Left lung (tissue), 10 donors: ENCODE data around the gene IGFALS. TPM values are rescaled to one million over a fixed set of nuclear protein-coding genes. Genes with fewer than 3 reads are reported as not detected.

Experiments
- ATAC-seq: fragments of 200-7000 bp; cut with Tn5 transposase; one replicate; pipeline ENCODE4 v1.9.1; 2020; ENCODE audit warnings: moderate library complexity
- DNase-seq, 4 donors: peaks; one replicate each; pipeline ENCODE4 v3.0.0-alpha.2; 2013 to 2020
- H3K27ac ChIP-seq, 2 donors: fragments of 200-600 bp; sonication (generic) in 1 of 2; one replicate each; pipeline versions ENCODE4 v1.5.0 to v1.8.0; 2020 to 2021
- H3K27me3 ChIP-seq, 2 donors: fragments of 200-600 bp; sonication (generic) in 1 of 2; one replicate each; pipeline versions ENCODE4 v1.5.0 to v1.8.0; 2020 to 2021
- H3K36me3 ChIP-seq, 2 donors: fragments of 200-600 bp; sonication (generic) in 1 of 2; one replicate each; pipeline versions ENCODE4 v1.5.0 to v1.8.0; 2020 to 2021
- H3K4me1 ChIP-seq, 2 donors: fragments of 200-600 bp; one replicate each; pipeline ENCODE4 v1.8.0; 2021
- H3K4me3 ChIP-seq, 2 donors: fragments of 200-600 bp; sonication (generic) in 1 of 2; one replicate each; pipeline versions ENCODE4 v1.5.0 to v1.8.0; 2020 to 2021; ENCODE audit warnings: mild to moderate bottlenecking in 1 of 2
- H3K9me3 ChIP-seq, 2 donors: fragments of 200-600 bp; sonication (generic) in 1 of 2; one replicate each; pipeline versions ENCODE4 v1.5.0 to v1.8.0; 2020 to 2021
- intact Hi-C, 2 donors: fragments of 100-400 bp; cut with DNase I; formaldehyde crosslinking; loops; one replicate each; pipeline versions ENCODE4 v1.11.2 to v1.14.2; 2022
- polyA plus RNA-seq, 6 donors: library from polyadenylated mRNA; unstranded; fragments of 120-200 nt; gene quantifications; one replicate each; pipeline ENCODE4 v1.2.1, GENCODE V29; 2013; ENCODE audit not compliant: insufficient read length in 6 of 6
- total RNA-seq, 2 donors: library from RNA; stranded (reverse); fragmentation: NEBNext Ultra II Directional; extraction: Animal tissue kit (Norgen Biotek cat#: 25700); gene quantifications; one replicate each; pipeline ENCODE4 v1.2.1, GENCODE V29; 2021
- TF ChIP-seq, protein P1 (sequence below), 2 donors: fragments of 200-600 bp; sonication (generic) in 1 of 2; IDR thresholded peaks; one replicate each; pipeline versions ENCODE4 v1.5.0 to v1.8.0; 2021; ENCODE audit warnings: antibody characterized with exemption in 2 of 2
- donor health status: DM: no; HTN: yes; CAD: no.
- donor health status: DM: no; HTN: no; CAD: no.

Gene IGFALS
- total and polyA plus RNA-seq, 8 donors: 0.37 to 3.3 (median 2.4) TPM

GRCh38 chr16:1760911-1761310, 32.6 kb downstream of the IGFALS start:
- no peak for DNase-seq
- Histone ChIP-seq H3K36me3 (peaks cover 0 to 91% of the 10 kb centered on the region in 2 donors), H3K27me3 (no peaks in the 10 kb centered on the region), H3K9me3 (no peaks in the 10 kb centered on the region), H3K27ac (no peak overlapping the region), H3K4me3 (no peak overlapping the region), H3K4me1 (no peaks in the 10 kb centered on the region)
- intact Hi-C loops: no loop called here
- no peak for ATAC-seq
- TF ChIP-seq, protein P1, sequence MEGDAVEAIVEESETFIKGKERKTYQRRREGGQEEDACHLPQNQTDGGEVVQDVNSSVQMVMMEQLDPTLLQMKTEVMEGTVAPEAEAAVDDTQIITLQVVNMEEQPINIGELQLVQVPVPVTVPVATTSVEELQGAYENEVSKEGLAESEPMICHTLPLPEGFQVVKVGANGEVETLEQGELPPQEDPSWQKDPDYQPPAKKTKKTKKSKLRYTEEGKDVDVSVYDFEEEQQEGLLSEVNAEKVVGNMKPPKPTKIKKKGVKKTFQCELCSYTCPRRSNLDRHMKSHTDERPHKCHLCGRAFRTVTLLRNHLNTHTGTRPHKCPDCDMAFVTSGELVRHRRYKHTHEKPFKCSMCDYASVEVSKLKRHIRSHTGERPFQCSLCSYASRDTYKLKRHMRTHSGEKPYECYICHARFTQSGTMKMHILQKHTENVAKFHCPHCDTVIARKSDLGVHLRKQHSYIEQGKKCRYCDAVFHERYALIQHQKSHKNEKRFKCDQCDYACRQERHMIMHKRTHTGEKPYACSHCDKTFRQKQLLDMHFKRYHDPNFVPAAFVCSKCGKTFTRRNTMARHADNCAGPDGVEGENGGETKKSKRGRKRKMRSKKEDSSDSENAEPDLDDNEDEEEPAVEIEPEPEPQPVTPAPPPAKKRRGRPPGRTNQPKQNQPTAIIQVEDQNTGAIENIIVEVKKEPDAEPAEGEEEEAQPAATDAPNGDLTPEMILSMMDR (IDR thresholded peaks at IDR 0.05): no peak

DNA sequence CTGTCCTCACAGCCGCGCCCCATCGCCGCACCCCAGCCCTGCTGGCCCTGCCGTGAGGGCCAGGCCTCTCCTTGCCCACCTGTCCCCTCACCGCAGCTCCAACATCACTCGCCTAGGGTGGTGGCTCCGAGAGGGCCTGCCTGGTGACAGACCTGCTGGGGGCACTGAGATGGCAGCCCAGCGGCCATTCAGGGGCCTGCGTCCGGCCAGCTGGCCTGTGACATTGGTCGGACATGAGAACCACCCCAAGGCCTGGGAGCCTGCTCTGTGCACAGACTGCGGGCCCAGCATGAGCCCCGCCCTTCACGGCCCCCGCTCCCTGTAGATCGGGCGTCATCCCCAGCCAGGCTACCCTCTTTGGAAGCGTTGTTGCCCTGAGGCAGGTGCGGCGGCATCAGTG, 34.0 kb downstream of the IGFALS start:
- intact Hi-C loops: no loop called here
- Histone ChIP-seq H3K27ac (no peak overlapping the region), H3K4me3 (no peak overlapping the region), H3K36me3 (peaks cover 0 to 80% of the 10 kb centered on the region in 2 donors), H3K4me1 (no peaks in the 10 kb centered on the region), H3K9me3 (no peaks in the 10 kb centered on the region), H3K27me3 (no peaks in the 10 kb centered on the region)
- TF ChIP-seq, protein P1 (IDR thresholded peaks at IDR 0.05): no peak
- ATAC-seq (no peak), DNase-seq (peak in 1 of 4 donors; percentile 72)

GRCh38 chr16:1758923-1759322, 34.6 kb downstream of the IGFALS start:
- intact Hi-C loops: no loop called here
- Histone ChIP-seq H3K4me1 (no peaks in the 10 kb centered on the region), H3K27me3 (no peaks in the 10 kb centered on the region), H3K27ac (no peak overlapping the region), H3K4me3 (no peak overlapping the region), H3K36me3 (peaks cover 0 to 80% of the 10 kb centered on the region in 2 donors), H3K9me3 (no peaks in the 10 kb centered on the region)
- DNase-seq: no peak
- TF ChIP-seq, protein P1 (IDR thresholded peaks at IDR 0.05): no peak
- no peak for ATAC-seq

DNA sequence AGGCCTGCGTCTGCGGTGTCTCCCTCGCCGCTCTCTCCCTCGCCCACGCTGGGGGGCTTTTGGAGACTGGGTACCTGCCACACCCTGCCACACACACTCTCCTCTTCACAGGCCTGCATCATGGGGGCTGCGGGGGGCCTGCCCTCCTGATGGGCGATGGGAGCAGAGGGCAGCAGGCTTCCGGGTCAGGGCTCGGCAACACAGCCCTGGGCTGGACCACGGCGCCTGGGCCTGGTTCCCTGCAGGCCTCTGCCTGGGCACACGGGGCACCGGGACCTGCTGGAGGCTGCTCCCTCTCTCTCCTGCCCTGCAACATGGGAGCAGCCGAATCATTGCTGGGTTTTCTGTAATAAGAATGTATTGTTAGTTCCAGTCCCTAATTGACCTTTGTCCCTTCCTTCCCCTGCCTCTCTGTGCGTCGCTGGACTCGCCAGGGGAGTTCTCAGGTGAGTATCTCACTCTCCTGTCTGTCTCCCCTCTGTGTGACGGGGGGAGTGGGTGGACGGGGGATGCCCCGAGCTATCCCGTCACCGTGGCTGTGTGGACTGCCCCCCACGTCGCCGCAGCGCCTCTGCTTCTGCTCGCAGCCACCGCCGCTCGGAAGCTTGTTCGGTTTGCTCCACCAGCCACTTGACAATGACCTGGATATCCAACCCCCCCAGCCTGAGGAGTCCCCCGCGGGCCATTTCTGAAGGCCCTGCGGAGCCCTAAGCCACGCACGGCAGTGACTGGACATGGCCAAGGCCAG, 35.6 kb downstream of the IGFALS start:
- DNase-seq (peak in 1 of 4 donors; percentile 69), ATAC-seq (no peak)
- intact Hi-C loops: no loop called here
- Histone ChIP-seq H3K4me3 (no peak overlapping the region), H3K27ac (no peak overlapping the region), H3K27me3 (no peaks in the 10 kb centered on the region), H3K4me1 (no peaks in the 10 kb centered on the region), H3K9me3 (no peaks in the 10 kb centered on the region), H3K36me3 (peaks cover 0 to 79% of the 10 kb centered on the region in 2 donors)
- TF ChIP-seq, protein P1 (IDR thresholded peaks at IDR 0.05): no peak

DNA sequence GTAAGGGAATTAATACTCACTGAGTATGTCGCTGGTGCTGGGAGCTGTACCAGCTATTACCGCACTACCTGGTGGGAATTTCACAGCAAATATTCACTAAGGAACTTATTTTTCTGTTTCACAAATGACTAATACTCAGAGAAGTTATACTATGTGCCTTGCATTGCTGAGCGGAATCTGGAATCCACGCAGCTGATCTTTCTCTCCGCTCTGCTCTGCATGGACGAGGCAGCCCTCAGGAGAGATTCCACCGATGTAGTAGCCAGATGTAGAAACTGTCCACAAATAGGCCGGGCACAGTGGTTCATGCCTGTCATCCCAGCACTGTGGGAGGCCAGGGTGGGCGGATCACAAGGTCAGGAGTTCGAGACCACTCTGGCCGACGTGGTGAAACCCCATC, 39.3 kb downstream of the IGFALS start:
- H3K27me3 ChIP-seq: no peaks in the 10 kb centered on the region
- no peak overlapping the region for H3K4me3 ChIP-seq
- intact Hi-C loops: no loop called here
- H3K36me3 ChIP-seq: peaks cover 0 to 79% of the 10 kb centered on the region in 2 donors
- ATAC-seq: no peak
- TF ChIP-seq, protein P1 (IDR thresholded peaks at IDR 0.05): no peak
- no peak overlapping the region for H3K27ac ChIP-seq
- no peaks in the 10 kb centered on the region for H3K4me1 ChIP-seq
- DNase-seq: no peak
- H3K9me3 ChIP-seq: no peaks in the 10 kb centered on the region
